HL-60/S4 treated with phorbol 12-myristate 13-acetate at 8.2 ng/mL for 4 days and 3 days (cell line): ENCODE measurements around the gene CMBL.
"Not testable (repeated sequence)": the region's sequence is repeated elsewhere in the genome, so short reads cannot be mapped to it uniquely, and the experiment has no call there.

Source experiments
- in situ Hi-C: fragments of 300-500 bp; cut with MboI; formaldehyde crosslinking; loops from 2 replicates; pipeline ENCODE4 v1.15.0; 2022; ENCODE audit warnings: low sequenced_read_pairs

CMBL gene

GRCh38 chr5:10307206-10308148, at the start of gene CMBL:
CMBL (minus strand) TSS chr5:10307902; CDS start chr5:10290762, 17,140 bp downstream.
- in situ Hi-C loops, result no loop called here

- in situ Hi-C loops, result no loop called here
These were observed 47.6 kb upstream of the CMBL start for GRCh38 chr5:10355071-10355889.

GRCh38 chr5:10354048-10354872, 46.6 kb upstream of the CMBL start:
- in situ Hi-C loops, result no loop called here

GRCh38 chr5:10353241-10354047, 45.7 kb upstream of the CMBL start, which contains the start of gene MARCHF6:
MARCHF6 (plus strand) TSS chr5:10353695; CDS start chr5:10353899, 204 bp downstream.
- in situ Hi-C loops, result no loop called here

- in situ Hi-C loops, result no loop called here
These were observed 44.9 kb upstream of the CMBL start for GRCh38 chr5:10352430-10353240.

GRCh38 chr5:10351919-10352318, 44.2 kb upstream of the CMBL start:
- in situ Hi-C loops, result no loop called here

GRCh38 chr5:10351199-10351905, 43.6 kb upstream of the CMBL start:
- in situ Hi-C loops, result no loop called here

GRCh38 chr5:10348258-10348657, 40.6 kb upstream of the CMBL start:
- in situ Hi-C loops, result no loop called here

GRCh38 chr5:10344461-10345106, 36.9 kb upstream of the CMBL start:
- in situ Hi-C loops, result not testable (repeated sequence)

- in situ Hi-C loops, result no loop called here
These were observed 35.8 kb upstream of the CMBL start for GRCh38 chr5:10343486-10343885.

- in situ Hi-C loops, result no loop called here
These were observed 32.3 kb upstream of the CMBL start for GRCh38 chr5:10339958-10340357.

GRCh38 chr5:10339058-10339811, 31.5 kb upstream of the CMBL start:
- in situ Hi-C loops, result no loop called here

- in situ Hi-C loops, result no loop called here
These were observed 31.0 kb upstream of the CMBL start for GRCh38 chr5:10338686-10339057.

GRCh38 chr5:10337986-10338385, 30.3 kb upstream of the CMBL start:
- in situ Hi-C loops, result no loop called here

- in situ Hi-C loops, result no loop called here
These were observed 29.4 kb upstream of the CMBL start for GRCh38 chr5:10337107-10337506.

- in situ Hi-C loops, result no loop called here
These were observed 28.2 kb upstream of the CMBL start for GRCh38 chr5:10335711-10336470.

- in situ Hi-C loops, result no loop called here
These were observed 27.1 kb upstream of the CMBL start for GRCh38 chr5:10334831-10335230.
